Fibroblast of skin of scalp (primary cell): Measurements from ENCODE around the gene NPNT.

Experiments
- DNase-seq: peaks from one replicate; pipeline ENCODE4 v3.0.0-alpha.2; 2013

NPNT gene

GRCh38 chr4:105972946-105973621, 77.8 kb downstream of the NPNT start:
- DNase-seq, result no peak

GRCh38 chr4:105976915-105977314, 81.6 kb downstream of the NPNT start:
- DNase-seq, result no peak

- peak; percentile 93 for DNase-seq
These were observed 83.5 kb downstream of the NPNT start for GRCh38 chr4:105978684-105979296.

GRCh38 chr4:105979506-105979905, 84.2 kb downstream of the NPNT start:
- peak; percentile 57 for DNase-seq

- no peak for DNase-seq
These were observed 93.4 kb downstream of the NPNT start for GRCh38 chr4:105988671-105989070.

- no peak for DNase-seq
These were observed 94.4 kb downstream of the NPNT start for GRCh38 chr4:105989485-105990242.

GRCh38 chr4:105990933-105991332, 95.7 kb downstream of the NPNT start:
- peak; percentile 32 for DNase-seq

- DNase-seq, result no peak
These were observed 96.5 kb downstream of the NPNT start for GRCh38 chr4:105991726-105992125.

GRCh38 chr4:105992641-105993305, 97.5 kb downstream of the NPNT start:
- DNase-seq, result no peak

GRCh38 chr4:105994061-105994460, 98.8 kb downstream of the NPNT start:
- DNase-seq, result no peak

GRCh38 chr4:105994841-105995501, 99.7 kb downstream of the NPNT start:
- no peak for DNase-seq

GRCh38 chr4:105996845-105997244, 101.6 kb downstream of the NPNT start:
- DNase-seq, result no peak

- DNase-seq, result no peak
These were observed 103.1 kb downstream of the NPNT start for GRCh38 chr4:105998171-105999063.

GRCh38 chr4:106002994-106003393, 107.7 kb downstream of the NPNT start:
- no peak for DNase-seq

GRCh38 chr4:106010761-106011160, 115.5 kb downstream of the NPNT start:
- DNase-seq, result no peak

- DNase-seq, result no peak
These were observed 116.1 kb downstream of the NPNT start for GRCh38 chr4:106011387-106011786.

GRCh38 chr4:106017975-106018374, 122.7 kb downstream of the NPNT start:
- no peak for DNase-seq

GRCh38 chr4:106019771-106020170, 124.5 kb downstream of the NPNT start:
- peak; percentile 66 for DNase-seq
